Tibial nerve (tissue), 4 donors: Measurements from ENCODE around the gene RUFY4. TPM values are rescaled to one million over a fixed set of nuclear protein-coding genes. Genes with fewer than 3 reads are reported as not detected.
"Not testable (repeated sequence)": the region's sequence is repeated elsewhere in the genome, so short reads cannot be mapped to it uniquely, and the experiment has no call there.

Experiments
- DNase-seq, 2 donors: peaks; one replicate each; pipeline ENCODE4 v3.0.0-alpha.2; 2019; ENCODE audit warnings: low spot score in 2 of 2
- H3K27ac ChIP-seq, 4 donors: fragments of 200-600 bp; sonication (generic) in 3 of 4; one replicate each; pipeline ENCODE4 v1.5.1; 2017 to 2019; ENCODE audit warnings: mild to moderate bottlenecking in 1 of 4
- H3K27me3 ChIP-seq, 2 donors: fragments of 200-600 bp; sonication (generic) in 1 of 2; one replicate each; pipeline versions ENCODE4 v1.5.1 to v1.6.0; 2017 to 2019
- H3K36me3 ChIP-seq, 3 donors: fragments of 200-600 bp; sonication (generic); one replicate each; pipeline ENCODE4 v1.5.1; 2018 to 2019
- H3K4me1 ChIP-seq, 4 donors: fragments of 200-600 bp; sonication (generic) in 3 of 4; one replicate each; pipeline ENCODE4 v1.5.1; 2017 to 2019
- H3K4me3 ChIP-seq, 4 donors: fragments of 200-600 bp; sonication (generic) in 3 of 4; one replicate each; pipeline ENCODE4 v1.5.1; 2017 to 2019; ENCODE audit warnings: mild to moderate bottlenecking in 1 of 4, moderate library complexity in 1 of 4
- H3K9me3 ChIP-seq, 4 donors: fragments of 200-600 bp; sonication (generic) in 3 of 4; one replicate each; pipeline ENCODE4 v1.5.1; 2017 to 2019
- CTCF ChIP-seq, 5 experiments: fragments of 200-600 bp in 3 of 5; fragments of 450-650 bp in 2 of 5; sonication (generic) in 3 of 5; IDR thresholded peaks; one replicate each; pipeline ENCODE4 v1.5.1; 2016 to 2019; ENCODE audit warnings: antibody characterized with exemption in 5 of 5, mild to moderate bottlenecking in 3 of 5, moderate library complexity in 2 of 5
- EP300 ChIP-seq, 2 donors: sonication (generic); formaldehyde crosslinking; IDR thresholded peaks; one replicate each; pipeline ENCODE4 v1.6.1; 2017; ENCODE audit warnings: antibody characterized with exemption in 2 of 2, mild to moderate bottlenecking in 1 of 2
- POLR2A ChIP-seq, 2 donors: fragments of 450-650 bp; IDR thresholded peaks; one replicate each; pipeline ENCODE4 v1.6.1; 2017; ENCODE audit warnings: antibody characterized with exemption in 2 of 2, mild to moderate bottlenecking in 2 of 2, moderate library complexity in 2 of 2
- WGBS, 2 donors: methylation state at CpG; one replicate each; pipeline ENCODE4 v1.1.5; 2018; 5-methylcytosine and 5-hydroxymethylcytosine counted together
- total RNA-seq, 4 donors: library from RNA; depleted of rRNA; stranded (reverse); fragments of >200 nt; gene quantifications; one replicate each; pipeline ENCODE4 v1.1.0, GENCODE V29; 2016

Gene RUFY4
- total RNA-seq, 4 donors from 2014 or later, result not detected

GRCh38 chr2:218034497-218035213 is 34.4 kb upstream of the RUFY4 start:
- peak overlapping the region in 2 of 4 donors; percentile 30 to 36 for H3K4me3 ChIP-seq
- not testable (repeated sequence) for H3K27ac ChIP-seq

GRCh38 chr2:218035463-218036100 is 33.5 kb upstream of the RUFY4 start:
- Histone ChIP-seq H3K4me3 (no peak overlapping the region), H3K9me3 (no peaks in the 10 kb centered on the region), H3K4me1 (peaks cover 0 to 11% (median 2%) of the 10 kb centered on the region in 4 donors), H3K36me3 (no peaks in the 10 kb centered on the region), H3K27me3 (no peaks in the 10 kb centered on the region), H3K27ac (no peak overlapping the region)
- WGBS, 2 donors, result 81 to 84% methylated on average over 12 of the region's 12 CpGs
- no peak for DNase-seq
- TF ChIP-seq CTCF (IDR thresholded peaks at IDR 0.05) (no peak), EP300 (IDR thresholded peaks at IDR 0.05) (no peak), POLR2A (IDR thresholded peaks at IDR 0.05) (no peak)

More at GRCh38 chr2:218034497-218035213, 34.4 kb upstream of the RUFY4 start:
- DNase-seq, result peak in 1 of 2 donors; percentile 47
- H3K27me3 ChIP-seq, H3K9me3 ChIP-seq, H3K36me3 ChIP-seq: not testable (repeated sequence)
- peaks cover 0 to 18% (median 2%) of the 10 kb centered on the region in 4 donors for H3K4me1 ChIP-seq
- TF ChIP-seq CTCF (IDR thresholded peaks at IDR 0.05), result peak; percentile 41 to 85 (median 66)
- WGBS, 2 donors, result 19 to 23% methylated on average over 20 to 23 of the region's 24 CpGs

GRCh38 chr2:218036371-218036770 is 32.7 kb upstream of the RUFY4 start:
- H3K27me3 ChIP-seq, result no peaks in the 10 kb centered on the region
- peaks cover 0 to 11% (median 2%) of the 10 kb centered on the region in 4 donors for H3K4me1 ChIP-seq
- H3K36me3 ChIP-seq, result no peaks in the 10 kb centered on the region
- DNase-seq, result no peak
- H3K9me3 ChIP-seq, result no peaks in the 10 kb centered on the region
- H3K4me3 ChIP-seq, result no peak overlapping the region
- H3K27ac ChIP-seq, result no peak overlapping the region
- WGBS, 2 donors, result 60 to 68% methylated on average over 5 of the region's 5 CpGs
- TF ChIP-seq EP300 (IDR thresholded peaks at IDR 0.05) (no peak), POLR2A (IDR thresholded peaks at IDR 0.05) (no peak), CTCF (IDR thresholded peaks at IDR 0.05) (no peak)

GRCh38 chr2:218039171-218039570 is 29.9 kb upstream of the RUFY4 start:
- DNase-seq, result no peak
- no peak overlapping the region for H3K27ac ChIP-seq
- no peaks in the 10 kb centered on the region for H3K27me3 ChIP-seq
- no peak overlapping the region for H3K4me3 ChIP-seq
- H3K4me1 ChIP-seq, result peaks cover 0 to 5% (median 2%) of the 10 kb centered on the region in 4 donors
- H3K9me3 ChIP-seq, result no peaks in the 10 kb centered on the region
- TF ChIP-seq EP300 (IDR thresholded peaks at IDR 0.05) (no peak), CTCF (IDR thresholded peaks at IDR 0.05) (no peak), POLR2A (IDR thresholded peaks at IDR 0.05) (no peak)
- 63 to 79% methylated on average over 2 of the region's 2 CpGs for WGBS, 2 donors
- H3K36me3 ChIP-seq, result no peaks in the 10 kb centered on the region

GRCh38 chr2:218040883-218041282 is 28.2 kb upstream of the RUFY4 start:
- Histone ChIP-seq H3K27me3 (no peaks in the 10 kb centered on the region), H3K27ac (no peak overlapping the region), H3K36me3 (no peaks in the 10 kb centered on the region), H3K9me3 (no peaks in the 10 kb centered on the region), H3K4me3 (no peak overlapping the region), H3K4me1 (no peaks in the 10 kb centered on the region)
- no peak for TF ChIP-seq CTCF (IDR thresholded peaks at IDR 0.05)
- TF ChIP-seq EP300 (IDR thresholded peaks at IDR 0.05), result no peak
- TF ChIP-seq POLR2A (IDR thresholded peaks at IDR 0.05), result no peak
- DNase-seq, result no peak
- 63 to 74% methylated on average over 2 of the region's 2 CpGs for WGBS, 2 donors
